ENCODE results near the gene MLST8.

MLST8 gene

DNA sequence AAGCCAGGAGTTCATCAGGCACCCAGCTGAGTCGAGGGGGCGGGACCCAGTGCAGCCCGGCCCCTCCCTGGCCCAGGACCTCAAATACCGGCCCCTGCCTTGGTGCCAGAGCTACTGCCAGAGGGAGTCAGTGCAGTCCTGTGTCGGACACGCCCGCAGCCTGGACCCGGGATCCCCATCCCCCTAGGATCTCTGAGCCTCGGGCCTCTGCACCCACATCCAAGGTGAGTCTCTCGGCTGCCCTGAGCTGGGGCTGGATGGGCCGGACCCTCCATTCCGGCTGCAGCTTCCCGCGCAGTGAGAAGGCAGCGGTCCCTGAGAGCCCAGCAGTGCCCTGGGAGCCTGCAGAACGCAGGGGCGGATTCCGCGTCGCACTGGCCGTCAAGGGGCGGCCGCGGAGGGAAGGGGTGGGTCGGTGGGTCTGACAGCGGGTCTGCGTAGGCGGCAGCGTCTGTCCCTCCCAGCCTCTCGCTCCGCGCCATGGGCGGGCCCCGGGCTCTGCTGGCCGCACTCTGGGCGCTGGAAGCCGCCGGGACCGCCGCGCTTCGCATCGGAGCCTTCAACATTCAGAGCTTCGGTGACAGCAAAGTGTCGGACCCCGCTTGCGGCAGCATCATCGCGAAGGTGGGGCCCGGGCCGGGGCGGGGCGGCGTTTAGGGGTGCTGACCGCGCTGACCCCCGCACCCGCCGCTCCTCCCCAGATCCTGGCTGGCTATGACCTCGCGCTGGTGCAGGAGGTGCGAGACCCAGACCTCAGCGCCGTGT, 31.3 kb downstream of the MLST8 start, which contains the start of gene DNASE1L2:
Gene DNASE1L2 (plus strand): TSS at position 108 of the 765 bp plus-strand sequence. CDS start 373 bp downstream, at position 481.
- TF ChIP-seq, protein P1, sequence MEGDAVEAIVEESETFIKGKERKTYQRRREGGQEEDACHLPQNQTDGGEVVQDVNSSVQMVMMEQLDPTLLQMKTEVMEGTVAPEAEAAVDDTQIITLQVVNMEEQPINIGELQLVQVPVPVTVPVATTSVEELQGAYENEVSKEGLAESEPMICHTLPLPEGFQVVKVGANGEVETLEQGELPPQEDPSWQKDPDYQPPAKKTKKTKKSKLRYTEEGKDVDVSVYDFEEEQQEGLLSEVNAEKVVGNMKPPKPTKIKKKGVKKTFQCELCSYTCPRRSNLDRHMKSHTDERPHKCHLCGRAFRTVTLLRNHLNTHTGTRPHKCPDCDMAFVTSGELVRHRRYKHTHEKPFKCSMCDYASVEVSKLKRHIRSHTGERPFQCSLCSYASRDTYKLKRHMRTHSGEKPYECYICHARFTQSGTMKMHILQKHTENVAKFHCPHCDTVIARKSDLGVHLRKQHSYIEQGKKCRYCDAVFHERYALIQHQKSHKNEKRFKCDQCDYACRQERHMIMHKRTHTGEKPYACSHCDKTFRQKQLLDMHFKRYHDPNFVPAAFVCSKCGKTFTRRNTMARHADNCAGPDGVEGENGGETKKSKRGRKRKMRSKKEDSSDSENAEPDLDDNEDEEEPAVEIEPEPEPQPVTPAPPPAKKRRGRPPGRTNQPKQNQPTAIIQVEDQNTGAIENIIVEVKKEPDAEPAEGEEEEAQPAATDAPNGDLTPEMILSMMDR (IDR thresholded peaks at IDR 0.05; ENCODE audit: low read length): no peak
- no peak for TF ChIP-seq EZH2phosphoT487 (IDR thresholded peaks at IDR 0.05; ENCODE audit: low read length)
- Histone ChIP-seq H3K36me3 (replicated peaks; ENCODE audit: insufficient read depth, low read length) (no peaks in the 10 kb centered on the region), H3K9me2 (replicated peaks; ENCODE audit: insufficient read depth, low read length) (no peaks in the 10 kb centered on the region), H3K9me3 (replicated peaks; ENCODE audit: insufficient read depth, low read length) (no peaks in the 10 kb centered on the region), H3K27ac (ENCODE audit: low read length) (no peak within 1 kb of the TSS), H3K27me3 (replicated peaks; ENCODE audit: insufficient read depth, low read length) (no peaks in the 10 kb centered on the region; the same call in 1 of the 2 replicates), H3K9ac (ENCODE audit: low read length) (no peak within 1 kb of the TSS), H4K20me1 (ENCODE audit: insufficient read depth, low read length) (no peaks in the 10 kb centered on the region), H3K4me3 (ENCODE audit: low read length) (no peak within 1 kb of the TSS), H2AFZ (ENCODE audit: low read length) (no peak within 1 kb of the TSS), H3K4me2 (ENCODE audit: low read depth, low read length) (no peak within 1 kb of the TSS), H3K79me2 (ENCODE audit: low read length) (no peaks in the 10 kb centered on the region), H3K4me1 (ENCODE audit: low read length) (no peaks in the 10 kb centered on the region), H3F3A (ENCODE audit: insufficient read depth, low read length) (no peaks in the 10 kb centered on the region)
- DNase-seq: no peak

DNA sequence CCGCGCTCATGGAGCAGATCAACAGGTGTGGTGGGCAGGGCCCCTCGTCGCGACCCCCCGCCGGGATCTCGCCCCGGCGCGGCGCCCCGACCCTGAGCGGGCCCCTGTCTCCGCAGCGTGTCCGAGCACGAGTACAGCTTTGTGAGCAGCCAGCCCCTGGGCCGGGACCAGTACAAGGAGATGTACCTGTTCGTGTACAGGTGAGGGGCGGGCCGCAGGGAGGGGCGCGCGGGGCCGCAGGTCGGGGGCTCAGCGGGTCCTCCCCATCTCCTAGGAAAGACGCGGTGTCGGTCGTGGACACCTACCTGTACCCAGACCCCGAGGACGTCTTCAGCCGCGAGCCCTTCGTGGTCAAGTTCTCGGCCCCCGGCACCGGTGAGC, 31.8 kb downstream of the MLST8 start:
- Histone ChIP-seq H4K20me1 (ENCODE audit: insufficient read depth, low read length) (no peaks in the 10 kb centered on the region), H3K9me2 (replicated peaks; ENCODE audit: insufficient read depth, low read length) (no peaks in the 10 kb centered on the region), H3K27me3 (replicated peaks; ENCODE audit: insufficient read depth, low read length) (no peaks in the 10 kb centered on the region; the same call in 1 of the 2 replicates), H2AFZ (ENCODE audit: low read length) (no peak overlapping the region), H3K4me2 (ENCODE audit: low read depth, low read length) (no peak overlapping the region), H3K27ac (ENCODE audit: low read length) (no peak overlapping the region), H3K79me2 (ENCODE audit: low read length) (no peaks in the 10 kb centered on the region), H3K4me3 (ENCODE audit: low read length) (no peak overlapping the region), H3K9me3 (replicated peaks; ENCODE audit: insufficient read depth, low read length) (no peaks in the 10 kb centered on the region), H3K4me1 (ENCODE audit: low read length) (no peaks in the 10 kb centered on the region), H3F3A (ENCODE audit: insufficient read depth, low read length) (no peaks in the 10 kb centered on the region), H3K9ac (ENCODE audit: low read length) (no peak overlapping the region), H3K36me3 (replicated peaks; ENCODE audit: insufficient read depth, low read length) (no peaks in the 10 kb centered on the region)
- DNase-seq: no peak
- TF ChIP-seq, protein P1 (IDR thresholded peaks at IDR 0.05; ENCODE audit: low read length): no peak
- TF ChIP-seq EZH2 (optimal IDR thresholded peaks at IDR 0.05; ENCODE audit: low read depth, low read length): no peak
- no peak for TF ChIP-seq EZH2phosphoT487 (IDR thresholded peaks at IDR 0.05; ENCODE audit: low read length)

DNA sequence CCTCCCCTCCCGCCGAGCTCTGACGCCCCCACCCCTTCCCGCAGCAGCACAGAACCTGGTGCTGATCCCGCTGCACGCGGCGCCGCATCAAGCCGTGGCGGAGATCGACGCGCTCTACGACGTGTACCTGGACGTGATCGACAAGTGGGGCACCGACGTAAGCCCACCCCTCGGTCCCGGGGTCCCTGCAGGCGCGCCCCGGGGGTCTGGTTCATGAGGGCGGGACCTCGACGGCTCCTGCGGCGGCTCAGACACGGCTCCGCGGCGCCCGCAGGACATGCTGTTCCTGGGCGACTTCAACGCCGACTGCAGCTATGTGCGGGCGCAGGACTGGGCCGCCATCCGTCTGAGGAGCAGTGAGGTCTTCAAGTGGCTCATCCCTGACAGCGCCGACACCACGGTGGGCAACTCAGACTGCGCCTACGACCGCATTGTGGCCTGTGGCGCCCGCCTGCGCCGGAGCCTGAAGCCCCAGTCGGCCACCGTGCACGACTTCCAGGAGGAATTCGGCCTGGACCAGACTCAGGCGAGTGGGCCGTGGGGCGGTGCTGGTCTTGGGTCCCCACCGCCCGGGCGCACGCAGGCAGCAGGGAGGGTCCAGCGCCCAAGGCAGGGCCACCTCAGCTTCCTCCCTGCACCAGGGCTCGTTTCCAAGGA, 32.4 kb downstream of the MLST8 start:
- TF ChIP-seq, protein P1 (IDR thresholded peaks at IDR 0.05; ENCODE audit: low read length): no peak
- Histone ChIP-seq H3K9me3 (replicated peaks; ENCODE audit: insufficient read depth, low read length) (no peaks in the 10 kb centered on the region), H3K27me3 (replicated peaks; ENCODE audit: insufficient read depth, low read length) (no peaks in the 10 kb centered on the region; the same call in 1 of the 2 replicates), H3K9me2 (replicated peaks; ENCODE audit: insufficient read depth, low read length) (no peaks in the 10 kb centered on the region), H3F3A (ENCODE audit: insufficient read depth, low read length) (no peaks in the 10 kb centered on the region), H4K20me1 (ENCODE audit: insufficient read depth, low read length) (no peaks in the 10 kb centered on the region), H3K9ac (ENCODE audit: low read length) (no peak overlapping the region), H3K4me3 (ENCODE audit: low read length) (no peak overlapping the region), H3K27ac (ENCODE audit: low read length) (no peak overlapping the region), H3K79me2 (ENCODE audit: low read length) (no peaks in the 10 kb centered on the region), H3K4me1 (ENCODE audit: low read length) (no peaks in the 10 kb centered on the region), H3K4me2 (ENCODE audit: low read depth, low read length) (no peak overlapping the region), H3K36me3 (replicated peaks; ENCODE audit: insufficient read depth, low read length) (no peaks in the 10 kb centered on the region), H2AFZ (ENCODE audit: low read length) (no peak overlapping the region)
- DNase-seq: no peak
